OCI-LY1 (cell line): ENCODE measurements around the gene SEPTIN10.

ENCODE experiments used
- CTCF ChIP-seq: fragments of 200-600 bp; sonication (generic), shearing (Covaris generic); IDR thresholded peaks from 2 replicates; pipeline ENCODE4 v1.5.1; 2017; ENCODE audit warnings: mild to moderate bottlenecking, antibody characterized with exemption, low read length, moderate library complexity, mixed read lengths
- EZH2 ChIP-seq: fragments of 200-600 bp; sonication (generic), shearing (Covaris generic); IDR thresholded peaks from 2 replicates; pipeline ENCODE4 v1.8.0; 2017; ENCODE audit warnings: borderline replicate concordance, mixed run types, mild to moderate bottlenecking, antibody characterized with exemption, low read length, moderate library complexity, mixed read lengths

GRCh38 chr2:109525836-109526235 lies 87.9 kb downstream of the SEPTIN10 start:
- TF ChIP-seq CTCF (no peak), EZH2 (no peak)
